Cortex of kidney (tissue), 1 donor: ENCODE measurements around the gene BORCS8.
"Not testable (repeated sequence)": the region's sequence is repeated elsewhere in the genome, so short reads cannot be mapped to it uniquely, and the experiment has no call there.

Experiments used
- DNase-seq: peaks from one replicate; lab custom pipeline; 2025; lab: John Stamatoyannopoulos, UW

Gene BORCS8

DNA sequence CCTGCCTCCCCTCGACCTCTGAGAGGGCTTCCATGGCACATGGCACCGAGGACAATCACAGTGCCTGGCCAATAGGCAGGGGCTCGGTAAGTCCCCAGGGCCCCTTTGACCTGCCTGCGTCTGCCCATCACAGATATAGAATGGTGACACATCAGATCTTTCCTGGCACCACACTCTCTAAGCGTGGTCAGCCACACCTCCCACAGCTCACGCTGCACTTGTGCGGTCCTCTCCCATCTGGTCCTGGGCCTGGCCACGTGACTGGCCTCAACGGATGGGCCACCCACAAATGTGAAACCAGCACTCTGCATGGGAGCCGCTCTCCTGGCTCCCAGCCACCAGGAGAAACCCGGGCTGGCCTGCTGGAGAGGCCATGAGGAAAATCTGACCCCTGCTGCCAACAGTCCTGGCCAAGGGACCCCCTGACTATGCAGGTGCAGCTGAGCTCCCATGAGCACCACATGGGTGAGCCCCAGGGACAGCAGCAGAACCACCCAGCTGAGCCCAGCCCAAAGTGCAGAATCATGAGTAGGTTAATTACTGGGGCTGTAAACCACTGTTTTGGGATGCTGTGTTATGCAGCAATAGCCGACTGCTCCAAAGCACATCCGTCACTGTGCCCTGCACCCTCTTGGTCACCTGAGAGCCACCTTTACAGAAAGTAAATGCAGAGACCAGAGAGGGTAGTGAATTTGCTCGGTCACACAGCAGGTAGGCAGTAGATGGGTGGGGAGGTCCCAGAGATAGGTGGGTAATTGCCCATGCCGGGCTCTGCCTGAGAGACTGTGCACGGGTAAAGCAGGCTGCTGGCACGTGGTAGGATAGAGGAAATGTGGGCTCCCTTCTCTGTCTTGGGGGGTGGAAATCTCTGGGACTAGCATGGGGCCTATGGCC, 12.2 kb downstream of the BORCS8 start:
- DNase-seq, result no peak

DNA sequence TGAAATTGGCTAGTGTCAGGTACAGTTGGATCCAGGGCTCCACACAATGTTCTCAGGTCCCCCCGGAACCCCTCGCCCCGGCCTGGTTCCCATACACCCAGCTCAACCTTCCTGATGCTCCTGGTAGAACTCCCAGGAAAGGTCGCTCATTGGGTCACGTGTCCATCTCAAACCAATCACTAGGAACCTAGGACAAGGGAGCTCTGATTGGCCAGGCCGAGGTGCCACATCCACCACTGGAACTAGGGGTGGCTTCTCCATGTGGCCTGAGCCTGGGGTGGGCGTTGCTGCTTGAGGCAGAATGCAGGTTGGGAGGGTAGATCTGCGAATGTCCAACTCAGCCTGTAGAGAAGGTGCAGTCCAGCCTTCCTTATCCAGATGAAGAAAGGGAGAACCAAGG, 15.0 kb downstream of the BORCS8 start:
- DNase-seq, result no peak

DNA sequence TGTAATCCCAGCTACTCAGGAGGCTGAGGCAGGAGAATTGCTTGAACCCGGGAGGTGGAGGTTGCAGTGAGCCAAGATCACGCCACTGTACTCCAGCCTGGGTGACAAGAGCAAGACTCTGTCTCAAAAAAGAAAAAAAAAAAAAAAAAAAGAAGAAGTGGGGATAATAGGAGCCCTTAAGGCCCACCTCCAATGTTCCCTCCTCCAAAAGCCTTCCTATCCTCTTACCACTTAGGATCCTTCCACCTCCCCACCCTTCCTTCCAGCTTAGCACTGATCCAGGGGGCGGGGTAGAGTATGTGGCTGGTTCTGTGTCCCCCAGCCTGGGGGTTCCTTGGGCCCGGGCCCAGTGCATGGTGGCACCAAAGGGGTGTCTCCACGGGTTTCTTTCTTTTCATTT, 18.7 kb downstream of the BORCS8 start:
- DNase-seq, result not testable (repeated sequence)

DNA sequence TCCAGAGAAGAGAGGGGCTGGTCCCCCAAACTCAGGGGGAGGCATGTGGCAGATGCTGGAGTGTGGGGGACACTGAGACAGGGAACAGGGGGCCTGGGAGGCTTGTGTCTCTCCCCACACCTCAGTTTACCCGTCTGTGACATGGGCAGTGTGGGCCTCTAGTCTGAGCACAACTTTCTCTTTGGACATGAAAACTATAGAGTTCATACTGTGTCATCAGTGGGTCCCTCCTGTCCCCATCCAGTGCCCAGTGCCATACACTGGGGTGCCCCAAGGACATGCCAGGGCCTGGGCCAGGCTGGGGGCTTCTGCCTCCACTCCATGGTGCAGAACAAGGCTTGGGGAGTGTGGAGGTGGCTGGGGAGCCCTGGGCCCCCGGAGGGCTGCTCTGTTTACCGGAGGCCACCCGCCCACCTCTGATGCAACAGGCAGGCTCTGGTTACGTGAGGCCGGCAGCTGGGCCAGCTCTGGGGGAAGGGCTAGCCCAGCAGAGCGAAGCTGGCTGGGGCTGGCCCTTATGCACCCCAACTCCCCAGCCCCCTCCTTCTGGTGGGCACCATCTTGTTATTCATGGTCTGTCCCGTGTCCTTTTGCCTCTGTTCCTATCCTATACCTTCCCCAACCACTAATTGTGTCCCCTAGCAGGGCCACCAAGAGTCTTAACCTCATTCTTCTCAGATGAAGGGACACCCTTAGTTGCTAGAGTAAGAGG, 20.0 kb downstream of the BORCS8 start:
- DNase-seq, result no peak

DNA sequence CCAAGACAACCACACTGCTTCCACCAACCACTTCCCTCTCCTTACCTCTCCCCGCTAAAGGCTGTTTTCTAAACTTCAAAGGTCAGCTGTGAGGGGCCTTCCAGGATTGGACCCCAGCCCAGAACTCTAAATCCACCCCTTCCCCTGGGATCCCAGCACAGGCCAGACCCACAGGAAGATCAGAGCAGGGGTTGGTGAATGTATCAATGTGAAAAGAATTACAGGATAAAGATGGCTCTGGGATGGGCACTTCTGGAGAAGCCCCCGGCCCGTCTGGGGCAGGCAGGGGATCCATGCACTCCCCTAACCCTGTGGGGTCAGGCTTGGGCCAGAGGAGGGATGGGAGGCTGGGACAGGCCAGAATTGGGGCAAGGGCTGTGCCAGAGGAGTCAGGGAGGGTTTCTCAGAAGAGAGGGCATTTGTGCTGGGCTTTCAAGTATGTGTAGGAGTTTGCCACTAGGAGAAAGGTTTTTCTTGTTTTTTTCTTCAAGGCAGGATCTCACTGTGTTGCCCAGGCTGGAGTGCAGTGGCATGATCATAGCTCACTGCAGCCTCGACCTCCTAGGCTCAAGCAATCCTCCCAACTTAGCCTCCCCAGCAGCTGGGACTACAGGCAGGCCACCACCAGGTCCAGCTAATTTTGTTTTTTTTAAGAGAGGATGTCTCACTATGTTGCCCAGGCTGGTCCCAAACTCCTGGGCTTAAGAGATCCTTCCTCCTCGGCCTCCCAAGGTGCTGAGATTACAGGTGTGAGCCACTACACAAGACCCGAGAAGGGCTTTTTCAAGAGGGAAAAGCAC, 20.9 kb downstream of the BORCS8 start:
- no peak for DNase-seq

DNA sequence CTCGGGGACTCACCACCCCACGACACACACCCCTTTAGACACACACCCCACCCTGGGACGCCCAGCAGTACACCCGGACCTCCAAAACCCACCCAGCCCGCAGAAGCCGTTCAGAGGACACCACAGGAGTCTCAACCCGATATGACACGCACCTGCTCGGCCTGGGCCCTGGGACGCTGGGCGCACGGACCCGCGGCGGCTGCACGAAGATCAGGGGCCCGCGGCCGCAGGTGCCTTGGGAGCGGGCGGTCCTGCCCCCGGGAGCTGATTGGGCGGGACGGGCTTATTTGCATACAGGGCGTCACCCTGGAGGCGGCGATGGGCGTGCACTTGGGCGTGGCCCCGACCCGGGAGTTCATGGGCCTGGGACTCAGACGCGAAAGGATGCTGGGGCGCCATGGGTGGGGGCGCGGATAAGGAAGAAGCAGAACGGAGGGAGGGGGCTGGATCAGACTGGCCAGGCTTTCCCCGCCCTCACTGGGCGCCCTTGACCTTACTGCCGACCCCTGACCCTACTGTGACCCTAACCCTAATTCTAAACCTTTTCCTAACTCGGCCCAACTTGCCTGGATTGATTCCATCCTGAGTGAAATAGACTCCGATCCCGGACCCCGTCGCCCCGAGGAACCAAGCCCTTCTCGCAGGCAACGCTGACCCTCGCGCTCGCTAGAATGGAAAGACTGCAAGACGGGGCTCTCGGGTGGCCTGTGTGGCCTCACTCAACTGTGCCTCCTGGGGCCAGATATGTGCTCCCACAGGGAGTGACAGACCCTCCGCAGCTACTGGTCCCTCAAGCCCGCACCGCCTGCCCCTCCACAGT, 21.7 kb downstream of the BORCS8 start, which contains the start of gene MEF2B:
TSS of gene MEF2B (minus strand) at position 211 of the 820 bp plus-strand sequence. CDS start 19,528 bp downstream, outside the sequence.
- no peak for DNase-seq

DNA sequence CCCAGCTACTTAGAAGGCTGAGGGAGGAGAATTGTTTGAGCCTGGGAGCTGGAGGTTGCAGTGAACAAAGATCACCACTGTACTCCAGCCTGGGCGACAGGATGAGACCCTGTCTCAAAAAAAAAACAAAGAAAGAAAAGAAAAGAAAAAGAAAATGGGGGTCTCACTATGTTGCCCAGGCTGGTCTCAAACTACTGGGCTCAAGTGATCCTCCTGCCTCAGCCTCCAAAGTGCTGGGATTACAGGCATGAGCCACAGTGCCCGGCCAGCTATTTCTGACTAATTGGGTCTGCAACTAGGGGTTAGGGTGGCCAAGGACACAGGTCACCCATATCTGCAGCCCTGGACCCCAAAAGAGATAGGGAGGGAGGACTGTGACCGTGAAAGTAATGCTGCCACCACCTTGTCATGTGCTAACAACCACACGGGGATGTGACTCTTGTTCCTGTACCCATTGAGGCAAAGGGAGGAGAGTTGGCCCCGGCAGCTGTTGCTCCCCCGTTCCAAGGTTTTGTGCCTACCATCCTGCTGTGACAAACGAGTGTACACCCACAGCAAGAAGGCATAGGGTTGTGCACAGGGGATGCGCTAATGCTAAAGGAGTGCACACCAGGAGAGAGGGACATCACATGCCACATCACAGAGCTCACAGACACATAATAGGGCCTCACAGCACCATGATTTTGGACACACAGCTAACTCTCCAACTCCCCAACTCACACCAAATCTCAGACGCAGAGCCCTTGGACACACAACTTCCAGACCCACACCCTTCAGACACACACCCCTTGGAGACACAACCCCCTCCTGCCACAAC, 22.5 kb downstream of the BORCS8 start:
- DNase-seq, result no peak

DNA sequence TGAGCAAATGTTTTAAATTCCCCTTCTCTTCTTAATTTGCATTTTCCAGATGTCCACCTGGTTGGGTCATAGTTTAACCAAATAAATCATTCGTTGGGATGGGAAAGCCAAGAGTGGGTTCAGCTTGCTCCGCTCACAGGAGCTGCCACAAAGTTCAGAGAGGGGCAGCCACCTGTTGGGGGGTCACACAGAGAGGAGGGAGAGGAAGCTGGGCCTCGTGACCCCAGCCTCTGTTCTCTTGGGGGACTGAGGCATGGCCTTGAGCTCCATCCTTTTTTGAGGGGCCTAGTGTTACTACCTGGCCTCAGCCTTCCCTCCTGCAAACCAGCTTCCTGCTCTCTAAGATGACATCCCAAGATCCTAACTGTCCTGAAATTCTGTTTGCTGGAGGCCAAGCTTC, 24.3 kb downstream of the BORCS8 start:
- no peak for DNase-seq

DNA sequence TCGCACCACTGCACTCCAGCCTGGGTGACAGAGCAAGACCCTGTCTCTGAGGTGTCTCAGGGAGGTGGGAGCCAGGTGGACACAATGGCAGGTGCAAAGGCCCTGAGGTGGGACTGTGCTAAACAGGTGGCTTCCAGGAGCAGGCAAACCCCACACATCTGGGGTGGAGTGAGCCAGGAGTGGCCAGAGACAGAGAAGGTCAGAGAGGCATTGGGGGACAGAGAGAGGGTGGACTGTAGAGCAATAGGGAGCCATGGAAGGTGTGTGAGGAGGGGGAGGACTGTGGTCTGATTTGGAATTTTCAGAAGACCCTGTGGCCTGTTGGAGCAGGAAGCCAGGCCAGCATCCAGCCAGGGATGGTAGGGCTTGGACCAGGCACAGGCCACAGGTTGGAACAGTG, 26.6 kb downstream of the BORCS8 start:
- DNase-seq, result no peak

DNA sequence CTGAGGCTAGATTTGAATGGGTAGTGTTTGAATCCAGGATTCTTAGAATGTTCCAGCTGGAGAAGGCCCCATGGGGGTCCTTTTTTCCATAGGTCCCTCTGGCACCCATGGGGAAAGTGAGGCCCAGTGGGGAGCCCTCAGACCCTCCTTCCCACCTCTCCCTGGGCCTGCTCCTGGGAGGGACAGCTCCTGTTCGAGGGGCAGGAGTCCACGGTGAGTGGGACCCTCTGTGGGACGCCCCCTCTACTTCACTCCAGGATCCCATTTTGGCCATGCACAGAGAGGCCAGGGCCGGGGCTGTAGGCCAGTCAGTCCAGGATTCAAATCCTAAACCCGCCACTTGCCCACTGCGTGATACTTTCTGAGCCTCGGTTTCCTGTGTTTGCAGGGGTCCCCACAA, 29.5 kb downstream of the BORCS8 start:
- no peak for DNase-seq

DNA sequence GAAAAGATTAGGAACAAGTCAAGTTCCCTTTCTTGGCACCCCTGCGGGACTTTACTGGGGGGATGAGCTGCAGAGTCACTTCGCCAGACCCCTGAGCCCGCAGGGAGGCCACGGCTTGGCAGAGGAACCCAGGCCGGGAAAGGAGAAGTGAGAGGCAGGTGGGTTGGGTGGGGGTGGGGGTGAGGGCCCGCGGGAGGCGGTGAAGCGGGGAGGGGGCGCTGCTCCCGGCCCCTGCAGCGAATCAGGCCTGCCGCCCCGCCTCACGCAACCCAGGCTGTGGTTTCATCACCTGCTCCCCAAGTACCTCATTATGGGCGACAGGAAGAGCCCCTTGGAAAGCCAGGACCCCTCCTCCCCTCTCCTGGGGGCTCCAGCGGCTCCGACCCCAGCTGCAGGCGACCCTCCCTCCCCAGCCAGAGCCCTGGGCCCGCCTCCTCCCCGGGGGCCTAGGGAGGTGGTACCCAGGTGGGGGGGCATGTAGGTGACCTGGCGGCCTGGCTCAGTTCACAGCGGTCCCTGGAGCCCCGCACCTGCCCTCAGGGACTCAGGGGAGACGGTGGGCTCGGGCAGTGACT, 31.4 kb downstream of the BORCS8 start:
- DNase-seq, result no peak

DNA sequence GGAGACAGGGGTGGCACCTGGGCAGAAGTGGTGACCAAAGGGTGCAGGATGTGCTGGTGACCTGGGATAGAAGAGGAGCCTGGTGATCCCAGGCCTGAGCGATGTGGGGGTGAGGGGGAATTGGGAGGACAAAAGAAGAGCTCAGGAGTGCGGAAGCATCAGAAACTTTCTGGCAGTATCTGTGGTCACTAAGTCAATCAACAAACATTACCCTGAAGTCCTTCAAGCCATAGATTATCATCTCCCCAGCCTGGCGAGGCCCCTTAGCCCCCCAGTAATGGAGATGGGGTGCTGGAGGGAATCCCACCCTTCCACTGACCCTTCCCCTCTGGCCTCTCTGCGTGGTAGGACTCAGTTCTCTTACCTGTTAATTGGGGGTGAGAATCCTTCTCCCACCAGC, 32.4 kb downstream of the BORCS8 start:
- no peak for DNase-seq

DNA sequence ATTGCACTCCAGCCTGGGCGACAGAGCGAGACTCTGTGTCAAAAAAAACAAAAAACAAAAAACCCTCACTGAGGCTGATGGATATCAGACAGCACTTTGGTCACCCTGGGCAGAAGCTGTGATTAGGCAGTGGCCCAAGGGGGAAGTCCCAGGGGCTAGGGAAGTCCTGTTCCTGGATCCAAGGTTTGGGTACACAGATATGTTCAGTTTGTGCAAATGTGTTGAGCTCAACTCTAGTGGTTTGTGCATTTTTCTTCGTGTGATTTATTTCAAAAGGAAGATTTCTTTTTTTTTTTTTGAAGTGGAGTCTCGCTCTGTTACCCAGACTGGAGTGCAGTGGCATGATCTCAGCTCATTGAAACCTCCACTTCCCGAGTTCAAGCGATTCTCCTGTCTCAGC, 34.1 kb downstream of the BORCS8 start:
- DNase-seq, result no peak

DNA sequence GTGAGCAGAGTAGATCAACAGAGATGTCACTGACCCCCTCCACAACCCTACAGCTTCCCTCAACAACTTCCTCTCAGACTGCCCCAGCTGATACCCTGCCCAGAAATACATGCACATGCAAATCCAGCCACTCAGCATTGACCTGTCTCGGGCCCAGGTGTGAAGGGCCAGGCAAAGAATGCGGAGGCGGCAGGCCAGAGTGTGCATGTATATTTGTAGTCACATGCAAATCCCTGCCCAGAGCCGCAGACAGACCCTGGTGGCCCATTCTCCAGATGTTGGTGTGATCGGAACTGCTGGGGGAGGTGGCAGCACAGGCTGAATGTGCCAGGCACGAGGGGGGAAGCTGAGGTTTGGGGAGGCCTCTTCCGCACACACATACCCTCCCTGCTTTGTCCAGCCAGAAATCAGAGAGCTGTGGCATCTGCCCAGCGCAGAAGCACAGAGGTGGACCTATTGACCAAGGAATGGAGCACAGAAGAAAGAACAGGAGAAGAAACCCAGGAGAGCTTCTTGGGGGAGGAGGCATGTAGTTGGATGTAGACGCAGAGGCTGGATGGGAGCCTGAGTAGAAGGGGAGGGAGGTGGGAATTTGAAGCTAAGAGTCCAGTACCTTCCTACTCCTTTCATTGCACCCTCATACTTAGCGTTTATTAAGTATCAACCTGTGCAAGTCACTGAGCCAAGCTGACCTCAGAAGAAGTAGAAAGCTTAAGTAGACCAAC, 36.3 kb downstream of the BORCS8 start:
- DNase-seq, result no peak

DNA sequence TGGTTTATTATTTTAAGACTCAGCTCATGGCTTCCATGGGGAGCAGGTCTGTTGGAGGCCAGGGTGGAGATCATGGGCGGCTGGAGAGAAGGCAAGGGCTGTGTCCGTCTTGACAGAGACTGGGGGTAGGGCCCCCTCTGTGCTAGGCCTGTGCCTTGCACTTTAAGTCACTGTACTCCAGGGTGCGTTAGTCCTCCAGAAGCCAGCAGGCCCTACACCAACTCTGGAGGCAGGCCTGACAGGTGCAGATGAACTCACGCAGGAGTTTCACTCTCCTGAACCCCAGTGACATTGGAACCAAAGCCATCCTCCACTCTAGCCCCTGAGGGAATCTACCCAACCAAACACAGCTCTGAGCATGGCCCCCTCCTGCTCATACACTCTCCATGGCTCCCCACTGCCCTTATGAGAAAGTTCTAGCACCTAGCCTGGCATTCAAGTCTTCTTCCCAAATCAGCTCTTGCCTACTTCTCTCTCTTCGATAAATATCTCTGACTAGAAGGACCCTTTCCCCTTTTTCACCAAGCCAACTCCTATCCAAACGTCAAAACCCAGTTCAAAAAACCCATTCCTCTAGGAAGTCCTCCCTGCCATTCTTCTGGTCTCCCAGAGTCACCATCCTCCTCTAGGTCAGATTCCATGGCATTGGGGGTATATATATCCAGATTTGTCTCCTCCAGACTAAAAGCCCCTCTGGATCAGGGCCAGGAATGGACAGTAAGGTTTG, 37.0 kb downstream of the BORCS8 start:
- DNase-seq, result no peak

DNA sequence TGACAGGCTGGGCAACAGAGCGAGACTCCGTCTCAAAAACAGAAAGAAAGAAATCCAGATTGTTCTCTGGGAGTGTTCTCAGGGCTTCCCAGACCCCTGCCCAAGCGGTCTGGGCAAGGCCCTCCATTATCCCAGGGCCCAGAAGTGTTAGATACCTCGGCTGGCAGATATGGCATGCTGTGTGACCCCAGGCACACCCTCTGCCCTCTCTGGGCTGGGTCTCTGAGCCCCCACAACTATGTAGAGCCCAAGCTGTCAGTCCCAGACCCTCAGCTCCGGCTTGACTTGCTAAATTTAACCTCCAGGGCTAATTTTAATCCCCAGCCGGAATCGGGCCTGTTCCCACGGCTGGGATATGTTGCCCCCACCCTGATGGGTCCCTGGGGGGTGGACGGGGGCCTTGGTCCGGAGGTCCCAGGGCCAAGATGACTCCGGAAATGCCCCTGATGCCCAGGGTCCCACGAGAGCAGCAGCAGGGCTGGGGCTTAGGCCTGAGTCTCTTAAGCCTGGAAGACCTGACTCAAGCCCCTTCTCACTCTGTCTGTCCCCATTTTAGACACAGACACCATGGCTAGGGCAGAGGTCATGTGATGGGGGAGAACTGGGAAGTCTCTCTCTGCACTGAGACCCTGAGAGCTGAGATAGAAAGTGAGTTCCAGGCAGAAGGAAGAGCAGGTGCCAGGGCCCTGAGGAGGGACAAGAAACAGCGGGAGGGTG, 39.1 kb downstream of the BORCS8 start:
- DNase-seq, result no peak

DNA sequence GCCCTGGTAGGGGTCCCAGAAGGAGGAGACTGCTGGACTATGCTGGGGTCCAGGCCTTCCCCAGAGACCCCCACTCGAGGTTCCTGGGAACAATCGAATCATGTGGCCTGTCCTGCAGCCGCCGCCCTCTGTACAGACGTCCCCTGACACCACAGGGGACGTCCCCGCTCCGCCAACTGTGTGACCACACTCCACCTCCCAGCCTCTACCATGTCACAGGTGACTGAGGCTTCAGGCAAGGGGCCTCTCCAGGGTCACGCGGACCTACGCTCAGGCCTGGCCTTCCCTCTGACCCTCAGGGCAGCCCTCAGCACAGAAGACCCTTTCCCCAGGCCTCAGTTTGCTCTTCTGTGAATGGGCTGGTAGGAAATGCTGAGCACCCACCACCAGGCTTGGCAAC, 40.5 kb downstream of the BORCS8 start:
- DNase-seq, result no peak

DNA sequence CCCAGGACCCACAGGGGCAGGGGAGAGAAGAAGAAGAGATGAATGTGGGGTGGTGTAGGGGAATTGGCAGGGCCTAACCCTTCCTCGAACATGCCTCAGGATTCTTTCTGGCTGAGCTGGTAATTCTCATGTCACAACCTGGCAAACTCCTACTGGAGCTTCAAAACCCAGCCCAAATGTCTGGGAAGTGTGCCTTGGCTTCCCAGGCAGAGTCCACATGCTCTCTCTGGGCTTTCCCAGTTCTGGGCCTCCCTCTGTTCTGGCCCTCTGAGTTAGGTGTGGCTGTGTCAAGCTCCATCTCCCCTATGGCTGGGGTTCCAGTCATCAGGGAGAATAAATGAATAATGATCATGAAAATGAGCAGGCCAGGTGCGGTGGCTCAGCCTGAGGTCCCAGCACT, 42.5 kb downstream of the BORCS8 start:
- no peak for DNase-seq
